Measurements from ENCODE around the gene OR2M3. TPM values are rescaled to one million over a fixed set of nuclear protein-coding genes. Genes with fewer than 3 reads are reported as not detected.

The OR2M3 gene
- not detected for total RNA-seq

- no peak for TF ChIP-seq POLR2AphosphoS5 (IDR thresholded peaks at IDR 0.05)
- TF ChIP-seq EP300 (IDR thresholded peaks at IDR 0.05): no peak
- no peak for TF ChIP-seq POLR2A (IDR thresholded peaks at IDR 0.05; ENCODE audit: low read depth)
- TF ChIP-seq CTCF (IDR thresholded peaks at IDR 0.05): no peak
- intact Hi-C loops (cut with DNase I): no loop called here
- Histone ChIP-seq H3K4me1 (no peaks in the 10 kb centered on the region), H3K9me3 (peaks cover 0 to 14% (median 5%) of the 10 kb centered on the region in 4 donors), H3K27me3 (no peaks in the 10 kb centered on the region), H3K4me3 (no peak within 1 kb of the TSS), H3K36me3 (no peaks in the 10 kb centered on the region), H3K27ac (replicated peaks in 1 of 4) (no peak within 1 kb of the TSS)
- WGBS: 52% methylated on average over 4 of the region's 4 CpGs
- no peak for DNase-seq (ENCODE audit: extremely low spot score)
These were observed at the start of gene OR2M3 for GRCh38 chr1:248196965-248197364. TSS of gene OR2M3 (plus strand) at chr1:248197265. CDS start at chr1:248203068, 5,803 bp downstream.

GRCh38 chr1:248152056-248152827 is 44.8 kb upstream of the OR2M3 start:
- no peaks in the 10 kb centered on the region for H3K4me1 ChIP-seq
- TF ChIP-seq CTCF (IDR thresholded peaks at IDR 0.05) (no peak), POLR2A (IDR thresholded peaks at IDR 0.05; ENCODE audit: low read depth) (no peak), POLR2AphosphoS5 (IDR thresholded peaks at IDR 0.05) (no peak), EP300 (IDR thresholded peaks at IDR 0.05) (no peak)
- no peak overlapping the region for H3K27ac ChIP-seq (replicated peaks in 1 of 4)
- H3K36me3 ChIP-seq: no peaks in the 10 kb centered on the region
- no peak for DNase-seq (ENCODE audit: extremely low spot score)
- H3K4me3 ChIP-seq: no peak overlapping the region
- 66% methylated on average over 2 of the region's 6 CpGs for WGBS
- no peaks in the 10 kb centered on the region for H3K27me3 ChIP-seq
- intact Hi-C loops (cut with DNase I): no loop called here
- H3K9me3 ChIP-seq: peaks cover 0 to 5% (median 2%) of the 10 kb centered on the region in 4 donors

GRCh38 chr1:248155927-248156326 is 41.1 kb upstream of the OR2M3 start:
- no peaks in the 10 kb centered on the region for H3K27me3 ChIP-seq
- TF ChIP-seq EP300 (IDR thresholded peaks at IDR 0.05) (no peak), POLR2A (IDR thresholded peaks at IDR 0.05; ENCODE audit: low read depth) (no peak), POLR2AphosphoS5 (IDR thresholded peaks at IDR 0.05) (no peak), CTCF (IDR thresholded peaks at IDR 0.05) (no peak)
- H3K36me3 ChIP-seq: no peaks in the 10 kb centered on the region
- H3K27ac ChIP-seq (replicated peaks in 1 of 4): no peak overlapping the region
- H3K4me3 ChIP-seq: no peak overlapping the region
- H3K4me1 ChIP-seq: no peaks in the 10 kb centered on the region
- 56% methylated on average over 1 of the region's 1 CpG for WGBS
- H3K9me3 ChIP-seq: no peaks in the 10 kb centered on the region
- DNase-seq (ENCODE audit: extremely low spot score): no peak
- intact Hi-C loops (cut with DNase I): no loop called here

- Histone ChIP-seq H3K27me3 (no peaks in the 10 kb centered on the region), H3K4me3 (no peak overlapping the region), H3K27ac (replicated peaks in 1 of 4) (no peak overlapping the region), H3K9me3 (no peaks in the 10 kb centered on the region), H3K4me1 (no peaks in the 10 kb centered on the region), H3K36me3 (no peaks in the 10 kb centered on the region)
- WGBS: 93% methylated on average over 4 of the region's 4 CpGs
- TF ChIP-seq CTCF (IDR thresholded peaks at IDR 0.05): no peak
- TF ChIP-seq POLR2A (IDR thresholded peaks at IDR 0.05; ENCODE audit: low read depth): no peak
- TF ChIP-seq POLR2AphosphoS5 (IDR thresholded peaks at IDR 0.05): no peak
- no peak for TF ChIP-seq EP300 (IDR thresholded peaks at IDR 0.05)
- no peak for DNase-seq (ENCODE audit: extremely low spot score)
- intact Hi-C loops (cut with DNase I): no loop called here
These were observed 38.3 kb upstream of the OR2M3 start for GRCh38 chr1:248158758-248159157.

All from esophagus muscularis mucosa (tissue), 4 donors.